ENCODE data around the gene RGCC.

RGCC gene

GRCh38 chr13:41471785-41472184 is 14.4 kb downstream of the RGCC start (continued):
- no peak for TF ChIP-seq HOXD13 (CRISPR knock-in tag; IDR thresholded peaks at IDR 0.05; ENCODE audit: borderline replicate concordance)

DNA sequence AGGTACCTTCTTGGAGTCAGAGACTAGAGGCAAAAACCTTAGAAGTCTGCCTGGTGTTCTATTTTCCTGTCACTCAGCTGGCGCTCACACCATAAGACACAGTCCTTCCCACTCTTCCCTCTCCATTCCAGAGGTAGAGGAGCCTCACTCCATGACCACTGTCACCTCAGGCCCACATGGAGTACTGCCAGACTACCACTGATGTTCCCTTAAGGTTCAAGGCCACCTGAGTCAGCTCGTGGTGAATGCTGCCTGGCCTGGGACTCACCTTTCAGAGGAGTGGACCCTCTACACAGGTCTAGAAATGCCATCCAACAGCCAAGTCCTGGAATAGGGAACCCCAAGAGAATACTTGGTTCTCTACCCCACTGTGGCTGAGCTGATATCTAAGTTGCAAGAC is 29.9 kb downstream of the RGCC start:
- H3K27ac ChIP-seq (ENCODE audit: extremely low read depth, low read depth, low read length) = no peak overlapping the region
- no peaks in the 10 kb centered on the region for H3K36me3 ChIP-seq (ENCODE audit: control insufficient read depth in 2 of 2, insufficient read depth in 1 of 2, low read length in 2 of 2)
- ChIA-PET POLR2A (no interaction called here), CTCF (interaction anchor here (1.7 kb wide), 1 partner anchor 9 kb away, joined by 6 read pairs; no protein-coding TSS in a partner anchor)
- H3K4me1 ChIP-seq (ENCODE audit: control insufficient read depth, insufficient read depth, low read length) = no peaks in the 10 kb centered on the region
- H3K4me3 ChIP-seq (ENCODE audit: low read depth, low read length) = no peak overlapping the region
- no peaks in the 10 kb centered on the region for H3K9me3 ChIP-seq (ENCODE audit: control insufficient read depth, insufficient read depth, low read depth, low read length)
- TF ChIP-seq ZNF837 (tag by site-specific recombination; IDR thresholded peaks at IDR 0.05) (no peak), ZNF677 (tag by site-specific recombination; IDR thresholded peaks at IDR 0.05) (no peak), ZNF16 (tag by site-specific recombination; IDR thresholded peaks at IDR 0.05; ENCODE audit: low read depth) (no peak), ZNF488 (tag by site-specific recombination; IDR thresholded peaks at IDR 0.05) (no peak), ZNF639 (tag by site-specific recombination; IDR thresholded peaks at IDR 0.05) (no peak), ZNF423 (tag by site-specific recombination; IDR thresholded peaks at IDR 0.05) (no peak), ZNF768 (tag by site-specific recombination; IDR thresholded peaks at IDR 0.05) (no peak), SCRT2 (tag by site-specific recombination; IDR thresholded peaks at IDR 0.05) (no peak), ZBTB8A (tag by site-specific recombination; IDR thresholded peaks at IDR 0.05) (no peak)
- TF ChIP-seq, protein P1, sequence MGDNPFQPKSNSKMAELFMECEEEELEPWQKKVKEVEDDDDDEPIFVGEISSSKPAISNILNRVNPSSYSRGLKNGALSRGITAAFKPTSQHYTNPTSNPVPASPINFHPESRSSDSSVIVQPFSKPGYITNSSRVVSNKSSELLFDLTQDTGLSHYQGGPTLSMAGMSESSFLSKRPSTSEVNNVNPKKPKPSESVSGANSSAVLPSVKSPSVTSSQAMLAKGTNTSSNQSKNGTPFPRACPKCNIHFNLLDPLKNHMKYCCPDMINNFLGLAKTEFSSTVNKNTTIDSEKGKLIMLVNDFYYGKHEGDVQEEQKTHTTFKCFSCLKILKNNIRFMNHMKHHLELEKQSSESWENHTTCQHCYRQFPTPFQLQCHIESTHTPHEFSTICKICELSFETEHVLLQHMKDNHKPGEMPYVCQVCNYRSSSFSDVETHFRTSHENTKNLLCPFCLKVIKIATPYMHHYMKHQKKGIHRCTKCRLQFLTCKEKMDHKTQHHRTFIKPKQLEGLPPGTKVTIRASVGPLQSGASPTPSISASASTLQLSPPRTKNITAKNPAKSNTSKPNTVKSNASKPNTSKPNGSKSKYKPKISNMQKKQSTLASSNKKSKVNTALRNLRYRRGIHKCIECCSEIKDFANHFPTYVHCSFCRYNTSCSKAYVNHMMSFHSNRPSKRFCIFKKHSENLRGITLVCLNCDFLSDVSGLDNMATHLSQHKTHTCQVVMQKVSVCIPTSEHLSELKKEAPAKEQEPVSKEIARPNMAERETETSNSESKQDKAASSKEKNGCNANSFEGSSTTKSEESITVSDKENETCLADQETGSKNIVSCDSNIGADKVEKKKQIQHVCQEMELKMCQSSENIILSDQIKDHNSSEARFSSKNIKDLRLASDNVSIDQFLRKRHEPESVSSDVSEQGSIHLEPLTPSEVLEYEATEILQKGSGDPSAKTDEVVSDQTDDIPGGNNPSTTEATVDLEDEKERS (tag by site-specific recombination; IDR thresholded peaks at IDR 0.05) = no peak
- TF ChIP-seq, protein P2, sequence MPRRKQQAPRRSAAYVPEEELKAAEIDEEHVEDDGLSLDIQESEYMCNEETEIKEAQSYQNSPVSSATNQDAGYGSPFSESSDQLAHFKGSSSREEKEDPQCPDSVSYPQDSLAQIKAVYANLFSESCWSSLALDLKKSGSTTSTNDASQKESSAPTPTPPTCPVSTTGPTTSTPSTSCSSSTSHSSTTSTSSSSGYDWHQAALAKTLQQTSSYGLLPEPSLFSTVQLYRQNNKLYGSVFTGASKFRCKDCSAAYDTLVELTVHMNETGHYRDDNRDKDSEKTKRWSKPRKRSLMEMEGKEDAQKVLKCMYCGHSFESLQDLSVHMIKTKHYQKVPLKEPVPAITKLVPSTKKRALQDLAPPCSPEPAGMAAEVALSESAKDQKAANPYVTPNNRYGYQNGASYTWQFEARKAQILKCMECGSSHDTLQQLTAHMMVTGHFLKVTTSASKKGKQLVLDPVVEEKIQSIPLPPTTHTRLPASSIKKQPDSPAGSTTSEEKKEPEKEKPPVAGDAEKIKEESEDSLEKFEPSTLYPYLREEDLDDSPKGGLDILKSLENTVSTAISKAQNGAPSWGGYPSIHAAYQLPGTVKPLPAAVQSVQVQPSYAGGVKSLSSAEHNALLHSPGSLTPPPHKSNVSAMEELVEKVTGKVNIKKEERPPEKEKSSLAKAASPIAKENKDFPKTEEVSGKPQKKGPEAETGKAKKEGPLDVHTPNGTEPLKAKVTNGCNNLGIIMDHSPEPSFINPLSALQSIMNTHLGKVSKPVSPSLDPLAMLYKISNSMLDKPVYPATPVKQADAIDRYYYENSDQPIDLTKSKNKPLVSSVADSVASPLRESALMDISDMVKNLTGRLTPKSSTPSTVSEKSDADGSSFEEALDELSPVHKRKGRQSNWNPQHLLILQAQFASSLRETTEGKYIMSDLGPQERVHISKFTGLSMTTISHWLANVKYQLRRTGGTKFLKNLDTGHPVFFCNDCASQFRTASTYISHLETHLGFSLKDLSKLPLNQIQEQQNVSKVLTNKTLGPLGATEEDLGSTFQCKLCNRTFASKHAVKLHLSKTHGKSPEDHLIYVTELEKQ (tag by site-specific recombination; IDR thresholded peaks at IDR 0.05; ENCODE audit: borderline replicate concordance) = no peak

DNA sequence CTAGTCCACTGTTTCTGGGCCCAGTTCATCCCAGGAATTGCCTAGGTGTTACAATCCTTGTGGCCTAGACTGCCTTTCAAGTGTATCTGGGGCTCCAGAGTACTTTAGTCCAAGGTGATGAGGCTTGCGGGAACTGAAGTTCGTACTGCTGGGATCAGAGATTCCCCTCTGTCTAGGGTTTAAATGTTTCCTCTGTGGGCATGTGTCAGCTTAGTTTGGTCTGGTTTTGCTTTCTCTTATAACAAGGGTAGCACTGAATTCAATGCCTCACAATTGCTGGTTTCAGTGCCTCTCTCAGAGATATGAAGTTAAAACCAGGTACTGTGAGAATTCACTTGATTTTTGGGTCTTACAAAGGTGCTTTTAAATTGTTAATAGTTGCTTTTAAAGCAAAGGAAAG is 30.8 kb downstream of the RGCC start:
- H3K4me1 ChIP-seq (ENCODE audit: control insufficient read depth, insufficient read depth, low read length) = no peaks in the 10 kb centered on the region
- no peak overlapping the region for H3K27ac ChIP-seq (ENCODE audit: extremely low read depth, low read depth, low read length)
- H3K36me3 ChIP-seq (ENCODE audit: control insufficient read depth in 2 of 2, insufficient read depth in 1 of 2, low read length in 2 of 2) = no peaks in the 10 kb centered on the region
- H3K4me3 ChIP-seq (ENCODE audit: low read depth, low read length) = no peak overlapping the region
- ChIA-PET POLR2A (no interaction called here), CTCF (interaction anchor here (1.7 kb wide), 1 partner anchor 9 kb away, joined by 6 read pairs; no protein-coding TSS in a partner anchor)
- no peak for TF ChIP-seq ZNF510 (tag by site-specific recombination; IDR thresholded peaks at IDR 0.05; ENCODE audit: insufficient replicate concordance)
- TF ChIP-seq ZNF596 (tag by site-specific recombination; IDR thresholded peaks at IDR 0.05) = no peak
- no peak for TF ChIP-seq ZNF560 (tag by site-specific recombination; IDR thresholded peaks at IDR 0.05; ENCODE audit: borderline replicate concordance)
- no peak for TF ChIP-seq ZNF416 (tag by site-specific recombination; IDR thresholded peaks at IDR 0.05)
- TF ChIP-seq ZNF133 (tag by site-specific recombination; IDR thresholded peaks at IDR 0.05) = no peak
- no peak for TF ChIP-seq ZNF302 (tag by site-specific recombination; IDR thresholded peaks at IDR 0.05; ENCODE audit: low read depth)
- TF ChIP-seq, protein P3, sequence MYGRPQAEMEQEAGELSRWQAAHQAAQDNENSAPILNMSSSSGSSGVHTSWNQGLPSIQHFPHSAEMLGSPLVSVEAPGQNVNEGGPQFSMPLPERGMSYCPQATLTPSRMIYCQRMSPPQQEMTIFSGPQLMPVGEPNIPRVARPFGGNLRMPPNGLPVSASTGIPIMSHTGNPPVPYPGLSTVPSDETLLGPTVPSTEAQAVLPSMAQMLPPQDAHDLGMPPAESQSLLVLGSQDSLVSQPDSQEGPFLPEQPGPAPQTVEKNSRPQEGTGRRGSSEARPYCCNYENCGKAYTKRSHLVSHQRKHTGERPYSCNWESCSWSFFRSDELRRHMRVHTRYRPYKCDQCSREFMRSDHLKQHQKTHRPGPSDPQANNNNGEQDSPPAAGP (tag by site-specific recombination; IDR thresholded peaks at IDR 0.05) = no peak
- no peaks in the 10 kb centered on the region for H3K9me3 ChIP-seq (ENCODE audit: control insufficient read depth, insufficient read depth, low read depth, low read length)

Data from HEK293 (cell line).